PC-9 (cell line): ENCODE measurements around the gene SYMPK. TPM values are rescaled to one million over a fixed set of nuclear protein-coding genes. Genes with fewer than 3 reads are reported as not detected.

Experiments used
- BruUV-seq: library from RNA; stranded (reverse); fragments of 400-500 nt; replicated peaks from 2 replicates; lab custom pipeline; 2021; lab: Mats Ljungman, UMichigan
- CTCF ChIA-PET: fragments of 300-600 bp; sonication (Branson Sonifier 250); formaldehyde crosslinking; loops from one replicate; lab custom pipeline; 2022; ENCODE audit warnings: antibody characterized with exemption; lab: Charles Lee
- POLR2A ChIA-PET: fragments of 300-600 bp; sonication (Branson Sonifier 250); formaldehyde crosslinking; loops from one replicate; lab custom pipeline; 2022; ENCODE audit warnings: antibody characterized with exemption; ENCODE audit not compliant: unreplicated experiment; lab: Charles Lee
- DNase-seq, 2 experiments: peaks; one replicate each; pipeline versions ENCODE4 v3.0.0 to v3.0.0-alpha.2; 2015 to 2022; ENCODE audit warnings: mixed read lengths in 1 of 2
- H2AFZ ChIP-seq: fragments of 200-600 bp; sonication (generic); 2 replicates; pipeline ENCODE4 v1.8.1; 2017; ENCODE audit warnings: antibody characterized with exemption
- H3F3A ChIP-seq: fragments of 200-600 bp; sonication (generic); 2 replicates; pipeline ENCODE4 v1.8.1; 2017; ENCODE audit warnings: antibody characterized with exemption, mild to moderate bottlenecking, low read depth; ENCODE audit not compliant: insufficient read depth
- H3K27ac ChIP-seq: fragments of 200-600 bp; sonication (generic); 2 replicates; pipeline ENCODE4 v1.6.1; 2016; ENCODE audit warnings: mixed run types
- H3K27me3 ChIP-seq: fragments of 200-600 bp; sonication (generic); 2 replicates; pipeline ENCODE4 v1.6.1; 2016; ENCODE audit warnings: low read depth, mixed run types; ENCODE audit not compliant: insufficient read depth
- H3K36me3 ChIP-seq: fragments of 200-600 bp; sonication (generic); 2 replicates; pipeline ENCODE4 v1.6.1; 2016; ENCODE audit warnings: low read depth, mixed run types
- H3K4me1 ChIP-seq: fragments of 200-600 bp; sonication (generic); replicated peaks from 2 replicates; pipeline ENCODE4 v1.6.1; 2016; ENCODE audit warnings: mixed run types; ENCODE audit not compliant: insufficient read depth
- H3K4me2 ChIP-seq: fragments of 200-600 bp; sonication (generic); 2 replicates; pipeline ENCODE4 v1.6.1; 2017; ENCODE audit warnings: mixed run types
- H3K4me3 ChIP-seq: fragments of 200-600 bp; sonication (generic); 2 replicates; pipeline ENCODE4 v1.6.1; 2016; ENCODE audit warnings: mixed run types
- H3K79me2 ChIP-seq: fragments of 200-600 bp; sonication (generic); 2 replicates; pipeline ENCODE4 v1.6.1; 2017; ENCODE audit warnings: low read depth, mixed run types
- H3K9me2 ChIP-seq: fragments of 200-600 bp; sonication (generic); 2 replicates; pipeline ENCODE4 v1.8.1; 2017; ENCODE audit warnings: mild to moderate bottlenecking; ENCODE audit not compliant: insufficient read depth
- H3K9me3 ChIP-seq: fragments of 200-600 bp; sonication (generic); 2 replicates; pipeline ENCODE4 v1.8.1; 2016; ENCODE audit warnings: low read depth; ENCODE audit not compliant: insufficient read depth
- H4K20me1 ChIP-seq: fragments of 200-600 bp; sonication (generic); 2 replicates; pipeline ENCODE4 v1.8.1; 2017; ENCODE audit not compliant: insufficient read depth
- EZH2 ChIP-seq: fragments of 200-600 bp; sonication (generic); IDR thresholded peaks from 2 replicates; pipeline ENCODE4 v1.8.0; 2017; ENCODE audit warnings: antibody characterized with exemption, low read depth
- intact Hi-C: fragments of 100-400 bp; cut with micrococcal nuclease; formaldehyde crosslinking; loops from one replicate; pipeline ENCODE4 v1.10.0; 2022; ENCODE audit not compliant: unreplicated experiment
- total RNA-seq: library from RNA; stranded (reverse); gene quantifications from 2 replicates; pipeline ENCODE4 v1.2.3, GENCODE V29; 2021
- TF ChIP-seq, protein P1 (sequence below): fragments of 200-600 bp; sonication (generic); conservative IDR thresholded peaks from 2 replicates; pipeline ENCODE4 v1.6.1; 2017; ENCODE audit warnings: mixed run types, antibody characterized with exemption, mild to moderate bottlenecking, moderate library complexity

The SYMPK gene
- total RNA-seq, 1 experiment from 2014 or later: 85.5 TPM

DNA sequence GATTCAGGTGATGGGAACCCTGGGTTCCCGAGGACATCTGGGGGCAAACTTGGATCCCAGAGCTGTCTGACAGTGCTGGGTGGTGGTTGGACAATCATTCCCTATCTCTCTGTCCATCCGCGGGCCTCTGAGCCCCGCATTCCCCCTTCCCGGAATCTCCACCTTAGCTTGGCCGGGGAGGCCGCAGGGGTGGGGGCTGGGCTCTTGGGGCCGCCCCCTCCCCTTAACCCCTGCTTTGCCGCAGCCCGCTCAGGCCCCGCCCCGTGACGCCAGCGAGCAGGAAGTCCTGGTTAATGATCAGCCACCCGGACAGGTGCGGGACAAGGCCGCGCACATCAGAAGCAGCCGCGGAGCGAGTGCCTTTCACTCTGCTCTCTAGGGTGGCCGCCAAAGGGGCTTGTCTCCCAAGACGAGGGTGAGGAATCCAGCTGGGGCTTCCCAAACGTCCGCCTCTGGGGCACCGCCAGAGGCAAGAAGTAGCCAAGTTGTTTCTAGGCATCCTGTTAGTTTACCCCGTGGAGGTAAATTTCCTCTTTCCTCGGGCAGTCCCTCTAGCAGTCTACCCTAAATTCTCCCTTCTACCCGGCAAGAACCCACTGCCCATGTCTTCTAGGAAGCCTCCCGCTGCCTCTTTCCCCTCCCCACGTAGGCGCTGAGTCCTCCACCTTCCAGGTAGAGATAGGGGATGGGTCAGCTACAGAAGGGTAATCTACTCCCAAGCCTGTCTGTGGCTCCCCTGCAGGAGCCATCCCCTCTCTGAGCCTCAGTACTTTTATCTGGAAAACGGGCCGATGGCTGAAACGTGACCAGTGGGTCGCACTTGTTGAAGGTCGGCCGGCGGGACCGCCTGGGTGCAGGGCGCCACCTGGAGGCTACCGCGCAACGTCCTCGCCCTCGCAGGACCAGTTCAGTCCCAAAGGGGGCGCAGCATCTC lies 20.0 kb upstream of the SYMPK start:
- Histone ChIP-seq H3K4me1 (peaks cover 26% of the 10 kb centered on the region), H3K9me3 (no peaks in the 10 kb centered on the region), H3F3A (peaks cover 36% of the 10 kb centered on the region), H3K4me3 (peak overlapping the region; percentile 41; the same call in 1 of the 2 replicates), H3K9me2 (no peaks in the 10 kb centered on the region), H3K27me3 (no peaks in the 10 kb centered on the region), H4K20me1 (peaks cover 32% of the 10 kb centered on the region), H3K79me2 (peaks cover 23% of the 10 kb centered on the region), H3K4me2 (peak overlapping the region; percentile 69), H3K36me3 (no peaks in the 10 kb centered on the region), H2AFZ (no peak overlapping the region), H3K27ac (no peak overlapping the region)
- CTCF ChIA-PET: interaction anchor here (0.6 to 1.8 kb wide), 3 partner anchors 19 to 377 kb away, joined by 3 to 6 read pairs (median 6); partner anchors contain the start of gene FOXA3
- TF ChIP-seq EZH2: no peak
- TF ChIP-seq, protein P1, sequence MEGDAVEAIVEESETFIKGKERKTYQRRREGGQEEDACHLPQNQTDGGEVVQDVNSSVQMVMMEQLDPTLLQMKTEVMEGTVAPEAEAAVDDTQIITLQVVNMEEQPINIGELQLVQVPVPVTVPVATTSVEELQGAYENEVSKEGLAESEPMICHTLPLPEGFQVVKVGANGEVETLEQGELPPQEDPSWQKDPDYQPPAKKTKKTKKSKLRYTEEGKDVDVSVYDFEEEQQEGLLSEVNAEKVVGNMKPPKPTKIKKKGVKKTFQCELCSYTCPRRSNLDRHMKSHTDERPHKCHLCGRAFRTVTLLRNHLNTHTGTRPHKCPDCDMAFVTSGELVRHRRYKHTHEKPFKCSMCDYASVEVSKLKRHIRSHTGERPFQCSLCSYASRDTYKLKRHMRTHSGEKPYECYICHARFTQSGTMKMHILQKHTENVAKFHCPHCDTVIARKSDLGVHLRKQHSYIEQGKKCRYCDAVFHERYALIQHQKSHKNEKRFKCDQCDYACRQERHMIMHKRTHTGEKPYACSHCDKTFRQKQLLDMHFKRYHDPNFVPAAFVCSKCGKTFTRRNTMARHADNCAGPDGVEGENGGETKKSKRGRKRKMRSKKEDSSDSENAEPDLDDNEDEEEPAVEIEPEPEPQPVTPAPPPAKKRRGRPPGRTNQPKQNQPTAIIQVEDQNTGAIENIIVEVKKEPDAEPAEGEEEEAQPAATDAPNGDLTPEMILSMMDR: peak; percentile 99
- intact Hi-C loops: loop anchor here (1.0 to 5.0 kb wide), 3 partner anchors 66 to 134 kb away; partner anchors contain the start of gene SIX5
- DNase-seq: peak; percentile 70 to 87
- no TSS peak for BruUV-seq
- POLR2A ChIA-PET: interaction anchor here (0.6 kb wide), 1 partner anchor 114 kb away, joined by 4 read pairs; the partner anchor contains the start of gene SIX5

DNA sequence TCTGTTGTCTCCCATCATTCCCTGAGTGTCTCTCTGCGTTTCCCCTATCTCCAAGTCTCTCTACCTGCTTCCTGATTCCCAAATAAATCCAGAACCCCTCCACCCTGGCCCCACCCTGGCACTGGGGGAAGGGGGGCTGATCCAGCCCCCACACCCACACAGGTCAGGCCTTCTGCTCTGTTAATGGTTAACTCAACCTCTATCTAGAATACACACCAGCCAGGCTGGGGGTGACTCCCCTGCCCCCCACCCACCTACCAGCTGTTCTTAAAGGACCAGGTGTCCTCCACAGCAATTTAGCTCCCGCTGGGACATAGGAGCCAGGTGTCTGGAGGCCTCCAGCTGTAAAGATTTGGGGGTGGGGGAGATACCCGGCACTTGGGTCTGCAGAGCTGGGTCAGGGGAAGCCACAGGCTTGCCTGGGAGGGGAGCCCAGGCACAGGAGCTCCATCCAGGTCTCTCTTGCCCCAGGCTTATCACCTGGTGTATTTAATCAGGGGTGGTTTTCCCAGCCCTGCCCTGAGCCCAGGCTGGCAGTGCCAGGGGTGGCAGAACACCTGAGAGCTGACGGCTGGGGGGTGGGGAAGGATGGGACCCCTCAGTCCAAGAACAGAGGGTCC lies 19.1 kb upstream of the SYMPK start:
- no peak overlapping the region for H3K4me3 ChIP-seq
- H3K27me3 ChIP-seq: no peaks in the 10 kb centered on the region
- no peaks in the 10 kb centered on the region for H3K9me2 ChIP-seq
- ChIA-PET POLR2A (interaction anchor here (0.6 kb wide), 1 partner anchor 113 kb away, joined by 4 read pairs; the partner anchor contains the start of gene SIX5), CTCF (interaction anchor here (0.7 to 1.8 kb wide), 2 partner anchors 18 to 99 kb away, joined by 6 to 7 read pairs; partner anchors contain the start of genes DMPK and FOXA3)
- intact Hi-C loops: loop anchor here (5.0 kb wide), 2 partner anchors 115 to 135 kb away; partner anchors contain the start of gene SIX5
- H3F3A ChIP-seq: peaks cover 31% of the 10 kb centered on the region
- H4K20me1 ChIP-seq: peaks cover 32% of the 10 kb centered on the region
- no peaks in the 10 kb centered on the region for H3K36me3 ChIP-seq
- no TSS peak for BruUV-seq
- no peak for DNase-seq
- TF ChIP-seq, protein P1: no peak
- TF ChIP-seq EZH2: no peak
- H3K4me1 ChIP-seq: peaks cover 27% of the 10 kb centered on the region
- H3K27ac ChIP-seq: no peak overlapping the region
- no peak overlapping the region; the same call in 1 of the 2 replicates for H3K4me2 ChIP-seq
- peaks cover 23% of the 10 kb centered on the region for H3K79me2 ChIP-seq
- no peaks in the 10 kb centered on the region for H3K9me3 ChIP-seq
- H2AFZ ChIP-seq: no peak overlapping the region
